Subcutaneous abdominal adipose tissue (tissue), 5 donors: ENCODE data around the gene LTBP1.

Experiments
- H3K27ac ChIP-seq: one replicate; pipeline ENCODE4 v1.7.0; 2013; ENCODE audit warnings: low read depth, mild to moderate bottlenecking, inconsistent platforms, low read length, moderate library complexity
- H3K27me3 ChIP-seq, 5 donors: one replicate each; pipeline ENCODE4 v1.7.0; 2013; ENCODE audit warnings: low read length in 5 of 5, inconsistent platforms in 1 of 5; ENCODE audit not compliant: control insufficient read depth in 5 of 5, insufficient read depth in 4 of 5
- H3K36me3 ChIP-seq, 5 donors: one replicate each; pipeline ENCODE4 v1.7.0; 2013; ENCODE audit warnings: low read length in 5 of 5; ENCODE audit not compliant: control insufficient read depth in 5 of 5, insufficient read depth in 5 of 5
- H3K4me1 ChIP-seq, 5 donors: one replicate each; pipeline ENCODE4 v1.7.0; 2013; ENCODE audit warnings: low read length in 5 of 5, mild to moderate bottlenecking in 3 of 5, moderate library complexity in 1 of 5; ENCODE audit not compliant: control insufficient read depth in 5 of 5, insufficient read depth in 5 of 5
- H3K4me3 ChIP-seq, 5 donors: one replicate each; pipeline ENCODE4 v1.7.0; 2013; ENCODE audit warnings: low read length in 5 of 5, low read depth in 1 of 5
- H3K9ac ChIP-seq, 5 donors: one replicate each; pipeline ENCODE4 v1.7.0; 2013; ENCODE audit warnings: low read length in 5 of 5, mild to moderate bottlenecking in 4 of 5, moderate library complexity in 3 of 5
- H3K9me3 ChIP-seq, 5 donors: one replicate each; pipeline ENCODE4 v1.7.0; 2013; ENCODE audit warnings: low read length in 5 of 5; ENCODE audit not compliant: control insufficient read depth in 5 of 5
- donor health status: healthy.
- donor health status: healthy.
- donor health status: healthy.
- donor health status: healthy.
- donor health status: healthy.

The LTBP1 gene

DNA sequence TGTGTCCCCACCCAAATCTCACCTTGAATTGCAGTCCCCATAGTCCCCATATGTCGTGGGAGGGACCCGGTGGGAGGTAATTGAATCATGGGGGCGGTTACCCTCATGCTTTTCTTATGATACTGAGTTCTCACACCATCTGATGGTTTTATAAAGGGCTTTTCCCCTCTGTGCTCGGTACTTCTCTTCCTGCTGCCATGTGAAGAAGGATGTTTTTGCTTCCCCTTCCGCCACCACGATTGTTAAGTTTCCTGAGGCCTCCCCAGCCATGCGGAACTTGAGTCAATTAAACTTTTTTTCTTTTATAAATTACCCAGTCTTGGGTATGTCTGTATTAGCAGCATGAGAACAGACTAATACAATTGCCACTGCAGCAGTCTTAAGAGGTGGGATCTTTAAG lies 134.9 kb downstream of the LTBP1 start:
- no peak overlapping the region for H3K27ac ChIP-seq
- H3K27me3 ChIP-seq = no peaks in the 10 kb centered on the region
- peaks cover 3 to 43% (median 4%) of the 10 kb centered on the region in 5 donors for H3K4me1 ChIP-seq
- H3K9me3 ChIP-seq = no peaks in the 10 kb centered on the region
- no peaks in the 10 kb centered on the region for H3K36me3 ChIP-seq
- no peak overlapping the region for H3K4me3 ChIP-seq
- H3K9ac ChIP-seq = no peak overlapping the region

DNA sequence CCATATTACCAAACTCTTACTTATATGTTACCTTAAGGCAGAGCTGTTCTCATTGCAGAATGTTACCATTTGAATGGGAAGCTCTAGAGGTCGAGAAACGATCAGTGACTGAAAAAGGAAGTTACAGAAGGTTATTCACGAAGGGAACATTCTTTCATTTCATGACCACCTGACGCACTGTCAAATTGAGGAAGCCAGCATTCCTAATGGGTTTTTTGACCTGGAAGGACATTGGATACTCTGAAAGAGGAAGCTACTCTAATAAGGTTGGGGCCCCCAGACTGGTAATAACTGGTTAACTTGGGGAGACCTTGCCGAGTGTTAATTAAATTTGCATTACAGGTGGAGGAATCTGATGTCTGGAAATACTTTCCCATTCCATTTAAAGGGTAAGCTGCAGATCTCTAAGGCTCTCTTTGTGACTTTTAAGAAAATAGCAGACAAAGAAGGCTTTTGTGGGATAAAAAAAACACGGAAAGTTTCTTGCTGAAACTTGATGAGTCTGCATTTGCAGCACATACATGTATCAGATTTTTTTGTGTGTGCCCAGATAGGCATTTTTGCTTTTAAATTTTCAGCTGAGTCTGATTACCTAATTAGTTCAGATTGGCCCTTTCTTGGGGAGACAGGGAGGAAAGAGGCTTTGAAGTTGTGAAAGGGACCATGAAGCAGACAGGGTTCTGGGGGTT lies 137.1 kb downstream of the LTBP1 start:
- Histone ChIP-seq H3K4me3 (no peak overlapping the region), H3K27me3 (no peaks in the 10 kb centered on the region)

DNA sequence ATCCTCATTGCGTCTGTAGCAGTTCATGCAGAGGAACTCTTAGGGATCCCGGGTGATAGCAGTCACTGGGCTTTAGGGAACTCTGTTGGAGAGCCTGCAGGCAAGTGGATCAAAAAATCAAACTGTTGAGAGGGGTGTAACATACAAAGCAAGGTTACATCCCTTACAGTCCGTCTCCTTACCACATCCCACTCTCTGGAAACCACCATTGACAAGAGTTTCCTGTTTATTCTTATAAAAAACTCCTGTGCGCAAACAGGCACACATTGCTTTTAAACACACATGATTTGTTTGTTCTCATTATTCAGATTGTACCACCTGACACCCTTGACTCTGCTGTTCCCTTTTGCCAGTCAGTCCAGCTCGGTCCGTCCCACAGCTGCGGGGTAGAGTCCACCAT lies 137.7 kb downstream of the LTBP1 start:
- Histone ChIP-seq H3K4me3 (no peak overlapping the region), H3K27ac (no peak overlapping the region), H3K36me3 (no peaks in the 10 kb centered on the region), H3K9me3 (no peaks in the 10 kb centered on the region), H3K4me1 (peaks cover 3 to 46% (median 4%) of the 10 kb centered on the region in 5 donors), H3K27me3 (no peaks in the 10 kb centered on the region), H3K9ac (no peak overlapping the region)

More for the DNA sequence above, 137.1 kb downstream of the LTBP1 start:
- H3K27ac ChIP-seq = no peak overlapping the region
- no peaks in the 10 kb centered on the region for H3K36me3 ChIP-seq
- H3K4me1 ChIP-seq = peaks cover 3 to 46% (median 4%) of the 10 kb centered on the region in 5 donors
- no peak overlapping the region for H3K9ac ChIP-seq
- no peaks in the 10 kb centered on the region for H3K9me3 ChIP-seq

DNA sequence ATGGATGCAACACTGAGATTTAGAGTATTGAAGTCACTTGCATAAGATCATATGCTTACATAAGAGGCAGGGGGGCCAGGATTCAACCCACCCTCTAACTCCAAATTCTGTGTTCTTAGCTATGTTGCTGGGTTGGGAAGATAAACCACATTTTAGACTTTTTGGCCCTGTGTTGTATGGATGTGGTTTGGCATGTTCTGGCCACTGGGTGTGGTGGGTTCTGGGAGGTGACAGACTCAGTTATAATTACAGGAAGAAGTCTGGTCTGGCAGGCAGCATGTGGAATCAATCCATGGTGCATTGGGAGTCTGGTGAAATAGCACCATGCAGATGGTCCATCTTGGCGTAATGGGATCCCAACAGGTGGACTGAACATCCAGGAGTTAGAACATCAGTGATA lies 138.9 kb downstream of the LTBP1 start:
- Histone ChIP-seq H3K27ac (no peak overlapping the region), H3K4me3 (no peak overlapping the region), H3K36me3 (no peaks in the 10 kb centered on the region), H3K9ac (no peak overlapping the region), H3K4me1 (peaks cover 3 to 46% (median 4%) of the 10 kb centered on the region in 5 donors), H3K27me3 (no peaks in the 10 kb centered on the region), H3K9me3 (no peaks in the 10 kb centered on the region)

DNA sequence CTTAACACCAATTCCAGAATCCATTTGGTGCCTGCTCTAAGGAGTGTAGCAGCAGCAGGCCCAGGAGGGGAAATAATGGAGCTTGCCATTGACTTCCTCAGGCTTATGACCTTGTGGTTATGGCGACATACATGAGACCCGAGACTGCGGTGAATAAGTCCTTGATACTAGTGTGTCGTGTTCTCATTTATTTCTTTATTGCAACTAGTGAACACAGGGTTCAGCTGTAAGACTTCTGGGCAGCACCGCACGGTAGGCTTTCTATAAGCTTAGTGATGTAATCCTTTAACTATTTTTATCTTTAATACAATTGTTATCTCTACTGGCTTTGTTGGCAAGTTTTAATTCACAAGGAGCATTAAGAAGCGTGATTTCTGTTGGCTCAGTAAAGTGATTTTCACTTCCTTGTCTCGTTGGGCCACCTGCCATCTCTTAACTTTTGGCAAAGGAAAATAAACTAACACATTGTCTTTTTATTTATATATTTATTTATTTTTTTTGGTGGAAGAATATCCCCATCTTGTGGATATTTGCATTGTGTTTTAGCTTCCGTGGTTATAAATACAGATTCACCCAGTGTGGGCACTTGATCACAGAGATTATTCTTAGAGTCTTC lies 139.8 kb downstream of the LTBP1 start:
- Histone ChIP-seq H3K36me3 (no peaks in the 10 kb centered on the region), H3K27ac (no peak overlapping the region), H3K27me3 (no peaks in the 10 kb centered on the region), H3K4me1 (peaks cover 4 to 41% (median 6%) of the 10 kb centered on the region in 5 donors), H3K4me3 (no peak overlapping the region), H3K9me3 (no peaks in the 10 kb centered on the region), H3K9ac (no peak overlapping the region)

DNA sequence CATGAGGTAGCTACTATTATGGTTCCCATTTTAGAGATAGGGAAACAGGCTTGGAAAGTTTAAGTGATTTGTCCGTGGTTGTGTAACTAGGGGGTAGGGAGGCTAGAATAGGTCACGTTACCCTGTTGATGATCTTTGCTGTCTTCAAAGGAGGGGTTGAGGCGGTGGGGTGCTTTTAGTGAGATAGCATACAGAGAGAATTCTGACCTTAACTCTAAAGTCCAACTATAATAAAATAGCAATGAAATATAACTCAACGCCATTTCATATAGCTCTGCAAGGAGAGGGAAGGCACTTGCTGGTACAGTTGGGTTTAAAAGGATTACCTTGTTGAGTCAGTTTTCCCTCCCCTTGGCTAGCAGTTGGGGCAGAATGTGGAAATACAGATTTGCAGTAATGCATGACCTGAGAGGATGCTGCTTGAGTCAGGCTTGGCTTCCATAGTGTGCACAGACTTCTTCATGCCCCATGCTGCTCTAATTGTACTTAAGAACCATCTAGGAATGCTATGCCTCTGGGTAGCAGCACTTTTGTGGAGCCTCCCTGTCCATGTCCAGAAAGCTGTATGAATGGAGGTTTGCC lies 143.9 kb downstream of the LTBP1 start:
- Histone ChIP-seq H3K27ac (no peak overlapping the region), H3K9me3 (no peaks in the 10 kb centered on the region), H3K4me3 (no peak overlapping the region), H3K9ac (no peak overlapping the region), H3K4me1 (peaks cover 3 to 15% (median 9%) of the 10 kb centered on the region in 5 donors), H3K27me3 (no peaks in the 10 kb centered on the region), H3K36me3 (no peaks in the 10 kb centered on the region)

DNA sequence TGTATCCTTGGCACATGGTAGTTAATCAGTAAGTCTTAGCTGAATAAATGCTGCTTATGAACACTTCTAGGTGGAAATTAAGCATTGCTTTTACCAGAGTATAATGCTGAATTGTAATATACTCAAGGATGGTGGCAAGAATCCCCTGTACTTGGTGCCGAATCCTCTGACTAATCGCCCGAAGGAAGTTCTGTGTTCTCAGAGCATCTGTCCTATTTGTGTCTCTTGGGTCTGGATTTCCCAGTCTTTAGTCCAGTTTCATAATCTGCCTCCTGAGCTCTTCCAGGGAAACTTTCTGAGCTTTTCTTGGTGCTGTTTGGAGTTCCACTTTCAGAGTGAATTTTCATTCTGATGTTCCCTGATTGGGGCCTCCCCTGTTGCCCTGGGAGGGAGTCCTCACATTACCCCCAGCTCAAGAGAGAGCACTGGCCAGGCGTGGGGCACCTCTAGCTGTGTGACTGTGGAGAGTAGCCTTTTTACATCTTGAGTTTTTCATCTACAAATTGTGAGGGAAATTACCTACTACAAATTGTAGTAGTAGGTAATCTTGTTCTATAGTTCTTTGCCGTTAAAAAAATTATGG lies 144.9 kb downstream of the LTBP1 start:
- H3K4me3 ChIP-seq = no peak overlapping the region

DNA sequence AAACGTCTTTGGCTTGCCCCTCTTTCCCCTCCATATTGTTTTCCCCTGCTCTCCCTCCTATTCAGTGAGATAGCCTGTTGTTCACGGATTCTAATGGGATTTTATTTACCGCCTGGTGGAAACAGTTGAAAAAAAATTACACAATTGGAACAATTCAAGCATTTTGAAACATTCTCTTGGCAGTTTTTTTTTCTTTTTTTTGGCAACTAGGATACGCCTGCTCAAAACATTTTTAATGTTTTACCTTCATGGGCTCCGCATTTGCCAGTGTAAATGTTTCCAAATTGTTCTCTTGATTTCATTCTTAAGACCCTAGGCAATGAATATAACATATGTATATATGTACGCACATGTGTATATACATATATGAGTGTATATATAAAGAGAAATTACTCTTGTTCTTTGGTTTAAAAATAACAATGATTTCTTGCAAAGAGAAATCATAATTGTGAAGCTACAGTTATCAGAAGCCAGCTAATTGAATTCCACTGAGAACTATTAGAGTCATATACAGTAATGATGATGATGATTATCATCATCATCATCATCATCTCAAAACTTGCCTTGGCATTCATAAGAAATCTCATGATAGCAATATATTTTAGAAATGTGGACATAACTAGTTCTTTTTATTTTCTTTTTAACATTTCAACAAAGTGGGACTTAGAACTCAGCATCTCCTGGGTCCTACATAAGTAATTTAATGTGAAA lies 146.7 kb downstream of the LTBP1 start:
- Histone ChIP-seq H3K36me3 (no peaks in the 10 kb centered on the region), H3K27me3 (no peaks in the 10 kb centered on the region), H3K27ac (no peak overlapping the region), H3K9ac (no peak overlapping the region), H3K4me1 (peaks cover 0 to 11% (median 0%) of the 10 kb centered on the region in 5 donors), H3K4me3 (no peak overlapping the region), H3K9me3 (peaks cover 0 to 3% (median 0%) of the 10 kb centered on the region in 5 donors)

More for the DNA sequence above, 144.9 kb downstream of the LTBP1 start:
- no peaks in the 10 kb centered on the region for H3K27me3 ChIP-seq
- H3K9me3 ChIP-seq = peaks cover 0 to 3% (median 0%) of the 10 kb centered on the region in 5 donors
- no peak overlapping the region for H3K27ac ChIP-seq
- H3K9ac ChIP-seq = no peak overlapping the region
- H3K4me1 ChIP-seq = peaks cover 0 to 11% (median 3%) of the 10 kb centered on the region in 5 donors
- H3K36me3 ChIP-seq = no peaks in the 10 kb centered on the region

DNA sequence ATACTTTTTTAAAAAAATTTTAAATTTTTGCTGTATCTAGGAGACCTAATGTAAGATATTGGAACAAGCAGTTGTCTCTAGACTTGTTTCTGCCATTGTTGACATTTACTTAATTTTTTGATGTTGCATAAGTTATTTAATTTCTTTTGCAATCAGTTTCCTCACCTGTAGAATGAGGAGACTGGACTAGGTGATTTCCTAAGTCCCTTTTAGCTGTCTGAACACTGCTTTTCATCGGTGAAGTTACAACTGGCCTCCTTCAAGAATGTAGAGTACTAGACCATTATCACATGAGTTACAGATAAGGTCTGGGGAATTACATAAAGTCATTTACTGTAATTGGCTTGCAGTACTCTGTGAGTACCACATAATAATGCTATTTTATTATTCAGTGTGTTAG lies 147.6 kb downstream of the LTBP1 start:
- Histone ChIP-seq H3K4me1 (peaks cover 0 to 11% (median 0%) of the 10 kb centered on the region in 5 donors), H3K27me3 (no peaks in the 10 kb centered on the region), H3K27ac (no peak overlapping the region), H3K36me3 (no peaks in the 10 kb centered on the region), H3K4me3 (no peak overlapping the region), H3K9ac (no peak overlapping the region), H3K9me3 (peaks cover 0 to 3% (median 0%) of the 10 kb centered on the region in 5 donors)
